Muscle of arm (tissue), 12 donors: ENCODE results near the gene ANO3. TPM values are rescaled to one million over a fixed set of nuclear protein-coding genes. Genes with fewer than 3 reads are reported as not detected.
"Not testable (repeated sequence)": the region's sequence is repeated elsewhere in the genome, so short reads cannot be mapped to it uniquely, and the experiment has no call there.

Source experiments
- DNase-seq: peaks from one replicate; pipeline ENCODE4 v3.0.0-alpha.2; 2013
- polyA plus RNA-seq, 12 donors: library from polyadenylated mRNA; unstranded; fragments of 120-200 nt; gene quantifications; one replicate each; pipeline ENCODE4 v1.2.1, GENCODE V29; 2013; ENCODE audit not compliant: insufficient read length in 12 of 12

ANO3 gene
- polyA plus RNA-seq, 12 donors, result 0.07 to 0.80 (median 0.25) TPM; not detected in 2

DNA sequence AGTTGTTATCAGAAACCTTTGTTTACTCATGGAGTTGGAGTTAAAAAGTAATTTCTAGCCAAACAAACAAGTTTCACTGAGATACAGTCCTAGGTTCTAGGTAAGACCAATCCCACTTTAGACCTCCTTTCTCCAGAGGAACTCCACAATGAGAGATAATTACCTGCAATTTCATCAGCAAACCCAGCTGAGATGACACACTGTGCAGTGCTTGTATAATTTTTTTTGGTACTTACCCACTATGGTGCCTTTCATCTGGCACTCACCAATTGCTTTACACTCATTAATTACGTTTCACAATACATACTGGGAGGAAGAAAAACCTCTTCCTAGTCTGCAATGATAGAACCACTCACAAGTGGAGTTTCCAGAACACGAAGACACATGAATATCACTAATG is 242.0 kb downstream of the ANO3 start:
- DNase-seq, result no peak

GRCh38 chr11:26575946-26576345 is 244.0 kb downstream of the ANO3 start:
- DNase-seq, result no peak

GRCh38 chr11:26578998-26579661 is 247.2 kb downstream of the ANO3 start:
- no peak for DNase-seq

DNA sequence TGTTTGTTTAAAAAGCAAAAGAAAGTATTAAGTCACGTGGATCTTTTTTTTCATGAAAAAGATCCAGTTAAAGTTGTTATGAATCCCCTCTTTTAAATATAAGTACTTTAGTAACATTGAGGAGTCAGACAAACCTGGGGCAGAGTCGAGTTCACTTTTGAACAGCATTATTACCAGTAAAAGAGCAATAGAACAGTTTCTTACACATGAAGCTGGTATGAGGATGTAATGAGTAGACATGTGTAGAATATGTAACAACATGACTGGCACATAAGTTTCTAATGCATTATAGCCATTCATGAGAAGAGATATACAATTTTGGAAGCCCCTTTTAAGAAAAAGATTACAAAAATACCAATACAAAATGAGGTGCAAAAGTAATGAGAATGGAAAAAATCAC is 247.8 kb downstream of the ANO3 start:
- DNase-seq, result no peak

GRCh38 chr11:26580929-26581328 is 249.0 kb downstream of the ANO3 start:
- no peak for DNase-seq

GRCh38 chr11:26583550-26583949 is 251.6 kb downstream of the ANO3 start:
- no peak for DNase-seq

DNA sequence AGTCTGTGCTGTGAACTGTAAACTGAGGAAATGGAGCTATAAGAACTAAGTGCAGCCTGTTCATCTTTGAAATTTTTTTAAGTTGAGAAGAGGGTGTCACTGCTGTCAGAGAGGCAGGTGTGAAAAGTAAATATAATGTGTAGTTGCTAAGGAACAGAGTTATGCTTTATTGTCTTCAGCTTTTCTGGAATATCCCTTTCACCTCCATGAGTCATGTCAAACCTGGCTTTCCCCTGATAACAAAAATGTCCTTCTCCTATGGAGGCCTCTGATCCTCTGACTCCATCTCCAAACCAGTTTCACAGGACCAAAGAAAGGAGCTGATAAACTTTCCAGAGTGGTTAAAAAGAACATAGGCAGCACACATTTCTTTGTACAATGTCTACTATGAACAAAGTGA is 252.9 kb downstream of the ANO3 start:
- DNase-seq, result no peak

- DNase-seq, result no peak
Observed at GRCh38 chr11:26587073-26587472, 255.1 kb downstream of the ANO3 start.

- no peak for DNase-seq
Observed at GRCh38 chr11:26593691-26594090, 261.8 kb downstream of the ANO3 start.

GRCh38 chr11:26595207-26595865 is 263.4 kb downstream of the ANO3 start:
- not testable (repeated sequence) for DNase-seq

GRCh38 chr11:26597049-26597689 is 265.2 kb downstream of the ANO3 start:
- DNase-seq, result not testable (repeated sequence)

DNA sequence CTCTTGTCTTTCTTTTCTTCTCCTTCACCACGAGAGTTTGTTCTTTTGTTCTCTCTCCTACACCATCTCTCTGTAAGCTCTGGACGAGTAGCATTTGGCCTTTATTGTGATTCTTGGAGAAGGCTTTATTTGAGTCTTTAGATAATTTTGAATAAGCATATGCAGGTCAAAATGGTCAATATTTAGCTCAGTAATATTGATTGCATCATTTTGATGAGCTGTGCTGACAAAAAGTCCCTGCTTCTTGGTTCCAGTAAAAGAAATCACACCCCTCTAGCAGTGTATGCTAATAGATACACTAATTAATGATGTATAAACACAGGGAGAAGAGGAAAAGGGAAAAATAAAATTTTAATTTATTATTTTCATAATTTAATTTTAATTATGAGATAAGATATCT is 266.0 kb downstream of the ANO3 start:
- DNase-seq, result no peak

GRCh38 chr11:26599425-26599824 is 267.5 kb downstream of the ANO3 start:
- no peak for DNase-seq

DNA sequence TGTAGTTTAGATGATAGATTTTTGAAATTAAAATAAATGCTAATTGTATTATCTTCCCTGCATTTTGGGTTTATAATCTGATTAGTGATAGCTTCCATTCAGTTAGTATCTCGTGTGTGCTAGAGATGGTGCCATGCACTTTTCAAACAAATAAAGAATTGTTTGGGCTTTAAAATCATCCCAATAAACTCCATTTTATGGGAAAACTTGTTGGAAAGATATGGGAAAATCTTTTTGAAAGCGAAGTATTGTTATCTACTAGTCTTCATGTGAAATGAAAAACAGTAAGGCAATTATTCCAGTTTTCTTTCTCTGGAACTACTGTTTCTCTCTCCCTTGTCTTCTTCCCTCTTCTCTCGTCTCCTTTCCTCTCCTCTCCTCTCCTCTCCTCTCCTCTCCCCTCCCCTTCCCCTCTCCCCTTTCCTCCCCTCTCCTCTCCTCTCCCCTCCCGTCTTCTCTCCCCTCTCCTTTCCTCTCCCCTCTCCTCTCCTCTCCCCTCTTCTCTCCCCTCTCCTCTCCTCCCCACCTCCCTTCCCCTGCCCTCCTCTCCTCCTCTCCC is 268.0 kb downstream of the ANO3 start:
- DNase-seq, result no peak

DNA sequence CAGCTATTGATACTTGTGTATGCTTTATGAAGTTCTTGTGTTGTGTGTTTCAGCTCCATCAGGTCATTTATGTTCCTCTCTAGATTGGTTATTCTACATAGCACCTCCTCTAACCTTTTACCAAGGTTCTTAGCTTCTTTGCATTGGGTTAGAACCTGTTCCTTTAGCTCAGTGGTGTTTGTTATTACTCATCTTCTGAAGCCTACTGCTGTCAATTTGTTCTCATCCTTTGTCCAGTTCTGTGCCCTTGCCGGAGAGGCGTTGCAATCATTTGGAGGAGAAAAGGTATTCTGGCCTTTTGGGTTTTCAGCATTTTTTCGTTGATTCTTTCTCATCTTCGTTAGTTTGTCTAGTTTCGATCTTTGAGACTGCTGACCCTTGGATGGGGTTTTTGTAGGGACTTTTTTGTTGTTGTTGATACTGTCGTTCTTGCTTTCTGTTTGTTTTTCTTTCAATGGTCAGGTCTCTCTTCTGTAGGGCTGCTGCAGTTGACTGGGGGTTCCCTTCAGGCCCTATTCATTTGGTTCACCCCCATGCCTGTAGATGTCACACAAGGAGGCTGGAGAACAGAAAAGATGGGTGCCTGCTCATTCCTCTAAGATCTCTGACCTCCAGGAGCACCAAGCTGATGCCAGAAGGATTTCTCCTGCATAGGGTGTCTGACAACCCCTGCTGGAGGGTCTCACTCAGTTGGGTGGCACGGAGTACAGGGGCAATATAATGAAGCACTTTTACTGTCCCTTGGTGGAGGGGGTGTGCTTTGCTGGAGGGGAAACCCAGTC is 276.0 kb downstream of the ANO3 start:
- no peak for DNase-seq

GRCh38 chr11:26608507-26609146 is 276.7 kb downstream of the ANO3 start:
- DNase-seq, result no peak

DNA sequence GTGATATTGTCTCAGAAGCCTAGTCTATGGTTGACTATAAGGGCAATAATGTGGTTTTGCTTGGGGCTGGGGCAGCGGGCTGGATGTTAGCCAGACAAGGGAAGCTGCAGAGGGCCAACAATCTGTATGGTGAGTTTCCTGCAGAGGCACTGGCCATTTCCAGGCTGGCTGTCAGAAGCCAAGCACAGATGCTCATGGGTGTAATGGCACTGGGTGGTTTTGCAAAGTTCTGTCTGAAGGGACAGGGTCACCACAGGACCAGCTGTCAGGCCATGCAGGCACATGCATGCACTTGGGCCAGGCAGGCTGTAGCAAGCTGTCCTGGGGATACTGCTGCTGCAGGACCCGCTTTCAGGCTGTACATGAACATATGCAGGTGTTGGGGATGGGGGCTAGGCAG is 281.8 kb downstream of the ANO3 start:
- no peak for DNase-seq

DNA sequence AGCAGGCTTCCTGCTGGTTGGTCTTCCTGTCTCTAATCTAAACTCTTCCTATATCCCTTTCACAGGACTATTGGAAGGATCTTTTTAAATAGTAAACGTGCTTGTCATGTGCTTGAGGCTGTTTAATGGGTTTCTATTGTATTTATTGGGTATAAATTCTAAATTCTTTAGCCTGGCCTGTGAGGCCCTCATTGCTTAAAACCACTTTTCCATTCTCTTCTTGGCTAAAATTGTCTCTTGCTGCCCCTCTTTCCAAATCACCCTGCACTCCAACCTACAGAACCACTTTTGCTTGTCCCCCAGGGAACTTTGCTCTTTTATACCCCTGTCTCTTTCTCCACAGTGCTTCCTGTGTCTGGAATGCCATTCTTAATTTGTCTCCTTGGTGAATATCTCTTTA is 286.5 kb downstream of the ANO3 start:
- no peak for DNase-seq

- DNase-seq, result no peak
Observed at GRCh38 chr11:26620282-26621045, 288.5 kb downstream of the ANO3 start.

GRCh38 chr11:26621132-26621531 is 289.2 kb downstream of the ANO3 start:
- no peak for DNase-seq

GRCh38 chr11:26622181-26622580 is 290.3 kb downstream of the ANO3 start:
- no peak for DNase-seq
